Osteoblast (primary cell): ENCODE data around the gene CPB1. TPM values are rescaled to one million over a fixed set of nuclear protein-coding genes. Genes with fewer than 3 reads are reported as not detected.

ENCODE experiments used
- DNase-seq: peaks from one replicate; pipeline ENCODE4 v3.0.0; 2011; ENCODE audit warnings: low spot score, mixed read lengths; ENCODE audit not compliant: insufficient read length; ENCODE audit errors: missing footprints
- H2AFZ ChIP-seq: 2 replicates; pipeline ENCODE4 v1.6.0; 2011; ENCODE audit warnings: mild to moderate bottlenecking, low read length
- H3K27ac ChIP-seq: 2 replicates; pipeline ENCODE4 v1.5.1; 2011; ENCODE audit warnings: mild to moderate bottlenecking, low read depth, low read length, moderate library complexity
- H3K27me3 ChIP-seq: 2 replicates; pipeline ENCODE4 v1.6.0; 2012; ENCODE audit warnings: mild to moderate bottlenecking, control low read depth, inconsistent platforms, low read length, moderate library complexity; ENCODE audit not compliant: insufficient read depth
- H3K36me3 ChIP-seq: 2 replicates; pipeline ENCODE4 v1.5.1; 2011; ENCODE audit warnings: mild to moderate bottlenecking, low read length, control low read depth, moderate library complexity; ENCODE audit not compliant: insufficient read depth
- H3K4me1 ChIP-seq: 2 replicates; pipeline ENCODE4 v1.5.1; 2011; ENCODE audit warnings: mild to moderate bottlenecking, low read length, control low read depth, moderate library complexity; ENCODE audit not compliant: insufficient read depth
- H3K4me2 ChIP-seq: 2 replicates; pipeline ENCODE4 v1.6.0; 2011; ENCODE audit warnings: mild to moderate bottlenecking, low read length; ENCODE audit not compliant: insufficient read depth
- H3K4me3 ChIP-seq: fragments of 200-600 bp; sonication (generic); 3 replicates; pipeline ENCODE4 v1.5.1; 2012; ENCODE audit warnings: mild to moderate bottlenecking, low read length, inconsistent platforms; ENCODE audit not compliant: insufficient read depth
- H3K79me2 ChIP-seq: 2 replicates; pipeline ENCODE4 v1.6.0; 2012; ENCODE audit warnings: mild to moderate bottlenecking, low read length, control low read depth, inconsistent platforms; ENCODE audit not compliant: insufficient read depth
- H3K9me3 ChIP-seq: 2 replicates; pipeline ENCODE4 v1.5.1; 2011; ENCODE audit warnings: low read depth, low read length, control low read depth
- H4K20me1 ChIP-seq: 2 replicates; pipeline ENCODE4 v1.6.0; 2012; ENCODE audit warnings: mild to moderate bottlenecking, low read length, control low read depth; ENCODE audit not compliant: insufficient read depth
- CTCF ChIP-seq: IDR thresholded peaks from 2 replicates; pipeline ENCODE4 v1.5.1; 2011; ENCODE audit warnings: mild to moderate bottlenecking, low read depth, low read length, moderate library complexity; ENCODE audit errors: extremely low read depth
- total RNA-seq: library from RNA; depleted of rRNA; stranded (reverse); fragments of >200 nt; gene quantifications from 2 replicates; pipeline ENCODE4 v1.2.3, GENCODE V29; 2012

Gene CPB1
- total RNA-seq, 1 donor: 1.1 TPM

- peaks cover 5% of the 10 kb centered on the region for H3K27me3 ChIP-seq
- H3K79me2 ChIP-seq: no peaks in the 10 kb centered on the region
- no peak overlapping the region for H3K4me3 ChIP-seq
- no peaks in the 10 kb centered on the region for H4K20me1 ChIP-seq
- DNase-seq: no peak
- H3K36me3 ChIP-seq: no peaks in the 10 kb centered on the region
- no peak overlapping the region for H3K4me2 ChIP-seq
- no peak for TF ChIP-seq CTCF
- no peak overlapping the region for H2AFZ ChIP-seq
- no peaks in the 10 kb centered on the region for H3K9me3 ChIP-seq
- H3K4me1 ChIP-seq: no peaks in the 10 kb centered on the region
- H3K27ac ChIP-seq: no peak overlapping the region
Observed at GRCh38 chr3:148820361-148821245, 7.0 kb upstream of the CPB1 start.

GRCh38 chr3:148823026-148823425 is 4.6 kb upstream of the CPB1 start:
- Histone ChIP-seq H3K27me3 (no peaks in the 10 kb centered on the region), H2AFZ (no peak overlapping the region), H3K36me3 (no peaks in the 10 kb centered on the region), H3K79me2 (no peaks in the 10 kb centered on the region), H3K4me3 (no peak overlapping the region), H3K27ac (no peak overlapping the region), H4K20me1 (no peaks in the 10 kb centered on the region), H3K4me1 (no peaks in the 10 kb centered on the region), H3K9me3 (no peaks in the 10 kb centered on the region), H3K4me2 (no peak overlapping the region)
- no peak for DNase-seq
- TF ChIP-seq CTCF: no peak

GRCh38 chr3:148825476-148825875 is 2.1 kb upstream of the CPB1 start:
- no peak overlapping the region for H3K4me2 ChIP-seq
- H4K20me1 ChIP-seq: no peaks in the 10 kb centered on the region
- H3K27me3 ChIP-seq: no peaks in the 10 kb centered on the region
- H3K36me3 ChIP-seq: no peaks in the 10 kb centered on the region
- no peak overlapping the region for H2AFZ ChIP-seq
- H3K4me1 ChIP-seq: no peaks in the 10 kb centered on the region
- no peaks in the 10 kb centered on the region for H3K9me3 ChIP-seq
- DNase-seq: no peak
- no peak for TF ChIP-seq CTCF
- no peak overlapping the region for H3K4me3 ChIP-seq
- H3K27ac ChIP-seq: no peak overlapping the region
- H3K79me2 ChIP-seq: no peaks in the 10 kb centered on the region

- Histone ChIP-seq H2AFZ (no peak overlapping the region), H3K36me3 (no peaks in the 10 kb centered on the region), H3K4me1 (no peaks in the 10 kb centered on the region), H4K20me1 (no peaks in the 10 kb centered on the region), H3K4me3 (no peak overlapping the region), H3K4me2 (no peak overlapping the region), H3K9me3 (no peaks in the 10 kb centered on the region), H3K27me3 (no peaks in the 10 kb centered on the region), H3K79me2 (no peaks in the 10 kb centered on the region), H3K27ac (no peak overlapping the region)
- TF ChIP-seq CTCF: no peak
- no peak for DNase-seq
Observed at GRCh38 chr3:148828136-148828690, 602 bp downstream of the CPB1 start.
